ENCODE results near the gene USB1. TPM values are rescaled to one million over a fixed set of nuclear protein-coding genes. Genes with fewer than 3 reads are reported as not detected.

The USB1 gene
- total RNA-seq, 3 donors from 2014 or later: 14.5 to 37.0 (median 26.4) TPM

GRCh38 chr16:57956270-57956808 lies 44.9 kb upstream of the USB1 start:
- no peaks in the 10 kb centered on the region for H3K27me3 ChIP-seq
- H3K27ac ChIP-seq: no peak overlapping the region
- no peak overlapping the region for H3K4me3 ChIP-seq
- TF ChIP-seq CTCF (IDR thresholded peaks at IDR 0.05): no peak
- TF ChIP-seq POLR2A (IDR thresholded peaks at IDR 0.05): no peak
- TF ChIP-seq POLR2AphosphoS5 (IDR thresholded peaks at IDR 0.05): no peak
- DNase-seq (ENCODE audit: low spot score in 2 of 2): no peak
- H3K4me1 ChIP-seq: no peaks in the 10 kb centered on the region
- intact Hi-C loops (cut with DNase I; ENCODE audit: low total_unique reads): no loop called here
- H3K9me3 ChIP-seq: no peaks in the 10 kb centered on the region
- no peaks in the 10 kb centered on the region for H3K36me3 ChIP-seq

- no peaks in the 10 kb centered on the region for H3K9me3 ChIP-seq
- H3K27me3 ChIP-seq: no peaks in the 10 kb centered on the region
- no peak overlapping the region for H3K27ac ChIP-seq
- H3K4me1 ChIP-seq: no peaks in the 10 kb centered on the region
- TF ChIP-seq CTCF (IDR thresholded peaks at IDR 0.05): no peak
- no peak for TF ChIP-seq POLR2AphosphoS5 (IDR thresholded peaks at IDR 0.05)
- no peak for TF ChIP-seq POLR2A (IDR thresholded peaks at IDR 0.05)
- no peak for DNase-seq (ENCODE audit: low spot score in 2 of 2)
- no peaks in the 10 kb centered on the region for H3K36me3 ChIP-seq
- H3K4me3 ChIP-seq: no peak overlapping the region
- intact Hi-C loops (cut with DNase I; ENCODE audit: low total_unique reads): no loop called here
Measured at GRCh38 chr16:57956924-57957672, 44.1 kb upstream of the USB1 start.

GRCh38 chr16:57957673-57958392 lies 43.4 kb upstream of the USB1 start:
- no peaks in the 10 kb centered on the region for H3K9me3 ChIP-seq
- no peak for DNase-seq (ENCODE audit: low spot score in 2 of 2)
- H3K27ac ChIP-seq: no peak overlapping the region
- intact Hi-C loops (cut with DNase I; ENCODE audit: low total_unique reads): no loop called here
- no peaks in the 10 kb centered on the region for H3K27me3 ChIP-seq
- H3K4me3 ChIP-seq: no peak overlapping the region
- no peak for TF ChIP-seq POLR2AphosphoS5 (IDR thresholded peaks at IDR 0.05)
- no peak for TF ChIP-seq POLR2A (IDR thresholded peaks at IDR 0.05)
- no peak for TF ChIP-seq CTCF (IDR thresholded peaks at IDR 0.05)
- no peaks in the 10 kb centered on the region for H3K36me3 ChIP-seq
- no peaks in the 10 kb centered on the region for H3K4me1 ChIP-seq

GRCh38 chr16:57958544-57958943 lies 42.7 kb upstream of the USB1 start:
- H3K4me3 ChIP-seq: no peak overlapping the region
- intact Hi-C loops (cut with DNase I; ENCODE audit: low total_unique reads): no loop called here
- no peaks in the 10 kb centered on the region for H3K36me3 ChIP-seq
- H3K9me3 ChIP-seq: no peaks in the 10 kb centered on the region
- H3K27ac ChIP-seq: peak overlapping the region in 1 of 2 donors; percentile 12
- no peaks in the 10 kb centered on the region for H3K27me3 ChIP-seq
- no peak for TF ChIP-seq POLR2A (IDR thresholded peaks at IDR 0.05)
- no peak for TF ChIP-seq POLR2AphosphoS5 (IDR thresholded peaks at IDR 0.05)
- no peak for TF ChIP-seq CTCF (IDR thresholded peaks at IDR 0.05)
- no peaks in the 10 kb centered on the region for H3K4me1 ChIP-seq
- no peak for DNase-seq (ENCODE audit: low spot score in 2 of 2)

- no peak for DNase-seq (ENCODE audit: low spot score in 2 of 2)
- Histone ChIP-seq H3K27me3 (no peaks in the 10 kb centered on the region), H3K9me3 (no peaks in the 10 kb centered on the region), H3K27ac (no peak overlapping the region), H3K4me1 (no peaks in the 10 kb centered on the region), H3K4me3 (no peak overlapping the region), H3K36me3 (no peaks in the 10 kb centered on the region)
- intact Hi-C loops (cut with DNase I; ENCODE audit: low total_unique reads): no loop called here
- TF ChIP-seq POLR2A (IDR thresholded peaks at IDR 0.05) (no peak), POLR2AphosphoS5 (IDR thresholded peaks at IDR 0.05) (no peak), CTCF (IDR thresholded peaks at IDR 0.05) (no peak)
Measured at GRCh38 chr16:57959121-57959520, 42.1 kb upstream of the USB1 start.

All from breast epithelium (tissue), 4 donors.